Daoy (cell line): ENCODE measurements around the gene KANSL2. TPM values are rescaled to one million over a fixed set of nuclear protein-coding genes. Genes with fewer than 3 reads are reported as not detected.
A peak's percentile ranks its signal among the peaks of the same experiment; 100 is the strongest.
"Not testable (repeated sequence)": the region's sequence is repeated elsewhere in the genome, so short reads cannot be mapped to it uniquely, and the experiment has no call there.

Experiments used
- DNase-seq: peaks from one replicate; pipeline ENCODE4 v3.0.0-alpha.2; 2015; ENCODE audit warnings: low read depth
- total RNA-seq: library from RNA; depleted of rRNA; stranded (reverse); fragments of >200 nt; shearing (Covaris generic); gene quantifications from 2 replicates; pipeline ENCODE4 v1.2.3, GENCODE V29; 2014; rRNA removed

The KANSL2 gene, protein sequence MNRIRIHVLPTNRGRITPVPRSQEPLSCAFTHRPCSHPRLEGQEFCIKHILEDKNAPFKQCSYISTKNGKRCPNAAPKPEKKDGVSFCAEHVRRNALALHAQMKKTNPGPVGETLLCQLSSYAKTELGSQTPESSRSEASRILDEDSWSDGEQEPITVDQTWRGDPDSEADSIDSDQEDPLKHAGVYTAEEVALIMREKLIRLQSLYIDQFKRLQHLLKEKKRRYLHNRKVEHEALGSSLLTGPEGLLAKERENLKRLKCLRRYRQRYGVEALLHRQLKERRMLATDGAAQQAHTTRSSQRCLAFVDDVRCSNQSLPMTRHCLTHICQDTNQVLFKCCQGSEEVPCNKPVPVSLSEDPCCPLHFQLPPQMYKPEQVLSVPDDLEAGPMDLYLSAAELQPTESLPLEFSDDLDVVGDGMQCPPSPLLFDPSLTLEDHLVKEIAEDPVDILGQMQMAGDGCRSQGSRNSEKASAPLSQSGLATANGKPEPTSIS
- 114 and 119 TPM in 2 replicates for total RNA-seq

DNA sequence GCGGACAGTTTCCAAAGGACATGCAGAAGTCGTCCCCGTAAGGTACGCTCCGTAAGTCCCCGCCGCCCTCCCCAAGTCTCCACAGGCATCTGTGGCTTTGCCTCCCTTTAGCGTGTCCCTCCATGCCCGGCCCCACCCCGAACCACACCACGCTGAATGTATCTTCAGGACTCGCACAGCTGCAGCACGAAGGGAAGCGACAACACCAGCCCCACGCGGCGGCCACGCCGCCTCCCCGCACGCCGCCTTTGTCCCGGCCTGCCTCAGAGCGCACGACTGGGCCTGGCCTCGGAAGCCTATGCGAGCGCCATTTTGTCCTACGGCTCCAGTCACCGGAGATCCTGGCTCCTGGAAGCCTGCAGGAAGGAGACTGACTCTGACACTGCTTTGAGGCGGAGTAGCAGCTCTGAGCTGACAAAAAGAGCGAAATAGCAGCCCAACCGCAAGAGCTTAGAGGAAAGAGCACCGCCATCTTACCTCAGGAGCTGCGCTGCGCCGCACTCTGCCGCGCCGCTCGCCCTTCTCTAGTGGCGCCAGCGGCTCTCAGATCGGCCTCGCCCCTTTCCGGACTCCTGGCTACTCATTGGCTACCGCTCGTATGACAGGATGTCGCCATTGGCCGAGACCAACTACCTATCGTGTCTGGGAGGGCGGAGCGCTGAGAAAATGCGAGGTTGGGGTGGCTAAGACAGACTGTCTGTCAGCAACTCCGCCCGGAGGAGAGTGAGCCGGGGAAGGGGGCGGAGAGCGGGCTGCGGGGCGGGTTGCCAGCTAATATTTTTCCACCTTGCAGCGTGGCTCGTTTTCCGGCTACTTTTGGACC lies at the start of gene KANSL2:
Gene KANSL2 (minus strand): TSS at position 529 of the 823 bp plus-strand sequence. CDS start 606 bp downstream, outside the sequence.
- peak; percentile 99 for DNase-seq

DNA sequence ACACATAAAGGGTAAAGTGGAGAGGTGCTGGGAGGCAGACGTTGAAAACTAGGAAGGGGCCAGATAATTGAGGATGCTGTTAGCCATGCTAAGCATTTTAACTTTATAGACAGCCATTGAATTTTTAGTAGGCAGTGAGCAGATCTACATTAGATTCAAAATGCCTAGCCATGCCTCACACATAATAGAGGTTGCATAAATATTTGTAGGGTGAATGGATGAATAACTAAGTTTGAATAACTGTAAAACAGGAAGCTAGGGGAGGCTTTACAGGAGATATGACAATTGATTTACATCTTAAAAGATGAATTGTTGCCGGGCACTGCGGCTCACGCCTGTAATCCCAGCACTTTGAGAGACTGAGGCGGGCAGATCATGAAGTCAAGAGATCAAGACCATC lies 46.8 kb upstream of the KANSL2 start:
- DNase-seq: no peak

DNA sequence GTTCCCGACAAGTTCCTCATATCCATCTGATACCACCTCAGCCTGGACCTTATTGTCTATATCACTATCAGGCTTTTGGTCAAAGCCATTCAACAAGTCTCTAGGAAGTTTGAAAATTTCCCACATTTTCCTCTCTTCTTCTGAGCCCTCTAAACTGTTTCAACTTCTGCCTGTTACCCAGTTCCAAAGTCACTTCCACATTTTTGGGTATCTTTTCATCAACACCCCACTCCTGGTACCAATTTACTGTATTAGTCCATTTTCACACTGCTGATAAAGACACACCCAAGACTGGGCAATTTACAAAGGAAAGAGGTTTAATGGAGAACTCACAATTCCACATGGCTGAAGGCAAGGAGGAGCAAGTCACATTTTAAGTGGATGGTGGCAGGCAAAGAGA lies 38.7 kb upstream of the KANSL2 start:
- not testable (repeated sequence) for DNase-seq

- not testable (repeated sequence) for DNase-seq
Measured at GRCh38 chr12:48720171-48720570, 38.1 kb upstream of the KANSL2 start.

DNA sequence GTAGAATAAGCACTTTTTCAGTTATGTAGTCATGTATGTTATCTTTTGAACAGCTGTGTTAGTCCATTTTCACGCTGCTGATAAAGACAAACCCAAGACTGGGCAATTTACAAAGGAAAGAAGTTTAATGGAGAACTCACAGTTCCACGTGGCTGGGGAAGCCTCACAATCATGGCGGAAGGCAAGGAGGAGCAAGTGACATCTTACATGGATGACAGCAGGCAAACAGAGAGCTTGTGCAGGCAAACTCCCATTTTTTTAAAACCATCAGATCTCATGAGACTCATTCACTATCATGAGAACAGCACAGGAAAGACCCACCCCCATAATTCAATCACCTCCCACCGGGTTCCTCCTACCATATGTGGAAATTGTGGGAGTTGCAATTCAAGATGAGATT lies 37.0 kb upstream of the KANSL2 start:
- not testable (repeated sequence) for DNase-seq

DNA sequence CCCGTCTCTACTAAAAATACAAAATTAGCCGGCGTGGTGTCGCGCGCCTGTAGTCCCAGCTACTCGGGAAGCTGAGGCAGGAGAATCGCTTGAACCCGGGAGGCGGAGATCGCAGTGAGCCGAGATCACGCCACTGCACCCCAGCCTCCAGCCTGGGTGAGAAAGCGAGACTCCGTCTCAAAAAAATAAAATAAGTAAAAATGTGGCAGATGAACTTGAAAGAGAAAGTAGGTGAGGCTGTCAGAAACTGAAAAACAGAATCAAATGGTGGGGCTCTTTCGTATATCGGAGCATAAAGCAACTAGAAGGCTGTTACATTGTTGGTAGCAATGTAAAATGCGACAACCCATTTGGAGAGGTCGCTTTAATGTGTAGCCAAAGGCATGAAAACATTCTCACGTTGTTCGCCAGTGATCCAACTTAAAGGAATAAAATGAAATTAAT lies 35.2 kb upstream of the KANSL2 start:
- DNase-seq: no peak

GRCh38 chr12:48716493-48717251 lies 34.6 kb upstream of the KANSL2 start, which contains the start of gene CCNT1:
Gene CCNT1, minus strand, starts transcription at chr12:48716707. Its CDS starts 32 bp downstream, at chr12:48716675.
- DNase-seq: peak; percentile 100

DNA sequence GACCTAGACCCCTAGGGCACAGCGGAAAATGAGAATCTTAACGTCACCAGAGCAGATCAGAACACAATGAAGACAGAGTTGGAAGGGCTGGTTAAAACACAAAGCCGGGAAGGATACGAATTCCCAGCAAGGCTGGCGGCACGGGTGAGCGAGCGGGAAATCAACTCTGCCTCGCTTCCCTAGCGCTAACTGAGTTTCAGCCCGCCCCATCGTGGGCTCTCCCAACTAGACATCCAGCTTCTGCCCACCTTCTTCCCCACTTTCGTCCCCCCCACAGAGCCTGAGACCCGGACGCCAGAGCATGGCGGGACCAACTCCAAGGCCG lies 34.1 kb upstream of the KANSL2 start:
- no peak for DNase-seq

DNA sequence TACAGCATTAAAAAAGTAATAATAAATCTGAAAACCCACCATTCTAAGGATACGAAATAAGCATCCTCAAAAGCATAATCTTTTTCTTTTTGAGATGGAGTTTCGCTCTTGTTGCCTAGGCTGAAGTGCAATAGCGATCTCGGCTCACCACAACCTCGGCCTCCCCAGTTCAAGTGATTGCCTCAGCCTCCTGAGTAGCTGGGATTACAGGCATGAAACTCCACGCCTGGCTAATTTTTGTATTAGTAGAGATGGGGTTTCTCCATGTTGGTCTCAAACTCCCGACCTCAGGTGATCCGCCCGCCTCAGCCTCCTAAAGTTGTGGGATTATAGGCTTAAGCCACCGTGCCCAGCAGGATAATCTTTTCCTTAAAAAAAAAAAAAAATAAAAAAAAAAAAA lies 30.2 kb upstream of the KANSL2 start:
- no peak for DNase-seq

- not testable (repeated sequence) for DNase-seq
Measured at GRCh38 chr12:48698822-48699221, 16.8 kb upstream of the KANSL2 start.

GRCh38 chr12:48696626-48697025 lies 14.6 kb upstream of the KANSL2 start:
- DNase-seq: no peak

DNA sequence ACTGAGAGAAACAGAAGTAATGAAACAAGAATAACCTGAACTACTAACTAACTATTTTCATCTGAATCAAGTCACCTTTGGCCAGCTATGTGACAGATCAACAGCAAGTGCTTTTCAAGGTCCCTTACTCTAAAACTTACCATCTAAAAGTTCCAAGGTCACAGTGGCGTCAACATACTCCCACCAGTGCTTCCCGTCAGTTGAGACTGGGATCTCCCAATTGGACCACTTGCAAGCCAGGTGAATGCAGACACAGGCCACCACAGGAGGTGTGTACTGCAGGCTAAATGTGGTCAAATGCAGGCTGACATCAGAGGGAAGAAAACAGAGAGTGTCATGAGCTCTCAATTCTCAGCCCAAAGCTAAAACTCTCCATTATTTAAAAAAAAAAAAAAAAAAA lies 13.8 kb upstream of the KANSL2 start:
- no peak for DNase-seq

DNA sequence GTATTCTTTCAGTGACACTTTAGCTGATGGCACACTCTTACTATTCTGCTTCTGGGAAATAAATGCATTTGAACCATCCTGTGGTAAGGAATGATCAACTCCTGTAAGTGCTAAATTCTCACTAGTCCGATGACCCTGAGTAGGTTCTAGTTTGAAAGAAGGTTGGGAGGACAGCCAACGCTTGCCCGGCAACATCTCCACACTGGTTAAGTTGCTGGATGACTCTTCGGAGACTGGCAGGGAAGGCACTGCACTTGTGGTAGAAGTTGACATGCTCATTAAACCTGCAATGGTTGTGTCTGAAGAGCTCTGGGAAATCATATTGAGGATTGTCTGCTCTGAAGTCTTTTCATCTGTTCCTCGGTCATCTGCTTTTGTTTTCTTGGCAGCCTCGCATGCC lies 12.0 kb upstream of the KANSL2 start:
- DNase-seq: no peak

- no peak for DNase-seq
Measured at GRCh38 chr12:48693572-48693971, 11.5 kb upstream of the KANSL2 start.

GRCh38 chr12:48691826-48692487 lies 9.9 kb upstream of the KANSL2 start:
- DNase-seq: no peak

DNA sequence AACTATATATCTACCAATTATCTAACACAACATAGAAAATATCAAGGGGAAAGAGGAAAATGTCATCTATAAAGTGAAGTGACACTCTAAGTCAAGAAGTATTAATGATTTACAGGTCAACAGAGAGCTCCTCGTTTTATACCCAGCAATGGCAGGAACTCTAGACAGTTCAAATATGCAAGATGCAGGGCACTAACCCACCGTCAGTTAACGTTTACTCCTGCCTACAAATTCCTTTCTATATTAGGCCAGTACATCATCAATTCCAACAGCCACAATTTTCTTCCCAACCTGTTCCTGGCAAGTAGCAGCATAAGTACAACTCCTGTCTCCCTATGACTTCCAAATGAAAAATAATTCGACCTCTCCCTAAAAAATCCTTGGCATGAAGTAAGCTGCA lies 9.0 kb upstream of the KANSL2 start:
- DNase-seq: no peak

- no peak for DNase-seq
Measured at GRCh38 chr12:48690436-48690835, 8.4 kb upstream of the KANSL2 start.

GRCh38 chr12:48688836-48689235 lies 6.8 kb upstream of the KANSL2 start:
- DNase-seq: no peak

DNA sequence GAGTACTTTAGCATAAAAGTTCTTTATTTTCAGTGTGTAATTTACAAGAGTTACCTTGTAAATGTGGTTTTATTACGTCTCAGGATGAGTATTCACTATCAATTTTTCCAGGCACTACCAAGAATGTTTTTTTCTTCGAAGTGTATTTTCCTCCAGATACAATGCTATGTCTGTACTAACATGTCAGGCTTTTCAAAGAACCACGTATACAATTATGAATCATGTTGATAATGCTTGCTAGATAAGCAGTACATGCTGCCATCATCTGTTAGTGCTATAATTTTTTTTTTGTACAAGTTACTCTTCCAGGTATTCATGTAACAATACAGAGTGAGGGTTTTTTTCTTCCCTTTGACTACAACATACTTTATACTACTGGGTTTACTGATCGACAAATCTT lies 5.6 kb upstream of the KANSL2 start:
- DNase-seq: no peak

GRCh38 chr12:48686615-48687334 lies 4.7 kb upstream of the KANSL2 start:
- no peak for DNase-seq
